K562 (cell line): ENCODE results near the gene GOLPH3L. TPM values are rescaled to one million over a fixed set of nuclear protein-coding genes. Genes with fewer than 3 reads are reported as not detected.

Experiments
- ADNP ChIP-seq: fragments of 200-800 bp; sonication (Bioruptor generic); IDR thresholded peaks from 2 replicates; pipeline ENCODE4 v1.6.1; 2016; ENCODE audit warnings: missing genetic modification characterization, missing compliant biosample characterization
- BRCA1 ChIP-seq, 2 experiments: fragments of 450-650 bp in 1 of 2; sonication (generic) in 1 of 2; formaldehyde crosslinking in 1 of 2; IDR thresholded peaks; 2 replicates each; pipeline versions ENCODE4 v1.5.0 to v1.6.1; 2017 to 2020; ENCODE audit warnings: mild to moderate bottlenecking in 1 of 2, missing genetic modification reagents in 1 of 2
- C11orf30 ChIP-seq: fragments of 450-650 bp; IDR thresholded peaks from 2 replicates; pipeline ENCODE4 v1.6.1; 2016; ENCODE audit warnings: low read depth, mild to moderate bottlenecking
- E2F3 ChIP-seq: fragments of 250-450 bp; sonication (Bioruptor Pico); IDR thresholded peaks from 2 replicates; pipeline ENCODE4 v1.4.0; 2020; ENCODE audit warnings: mild to moderate bottlenecking
- ILK ChIP-seq: fragments of 450-650 bp; IDR thresholded peaks from 2 replicates; pipeline ENCODE4 v1.6.1; 2016; ENCODE audit warnings: missing genetic modification characterization, low read depth, mild to moderate bottlenecking, missing compliant biosample characterization, moderate library complexity, borderline replicate concordance
- MEIS2 ChIP-seq: fragments of 450-650 bp; IDR thresholded peaks from 2 replicates; pipeline ENCODE4 v1.6.1; 2014; ENCODE audit warnings: mild to moderate bottlenecking; ENCODE audit not compliant: partially characterized antibody
- NCOA6 ChIP-seq: fragments of 450-650 bp; IDR thresholded peaks from 2 replicates; pipeline ENCODE4 v1.6.1; 2017; ENCODE audit warnings: mild to moderate bottlenecking
- PCBP1 ChIP-seq: fragments of 200-400 bp; formaldehyde crosslinking; IDR thresholded peaks from 2 replicates; pipeline ENCODE4 v1.6.1; 2018; ENCODE audit warnings: mild to moderate bottlenecking, low read depth, low read length; ENCODE audit not compliant: poor library complexity, severe bottlenecking
- POLR3A ChIP-seq: IDR thresholded peaks from 2 replicates; pipeline ENCODE4 v1.6.1; 2011; ENCODE audit warnings: borderline replicate concordance, mild to moderate bottlenecking, moderate library complexity; ENCODE audit not compliant: insufficient read length, insufficient read depth; ENCODE audit errors: extremely low read depth
- SP2 ChIP-seq: IDR thresholded peaks from 2 replicates; pipeline ENCODE4 v1.6.1; 2011; ENCODE audit warnings: mild to moderate bottlenecking, low read depth, low read length, moderate library complexity; ENCODE audit not compliant: poor library complexity, severe bottlenecking; ENCODE audit errors: extremely low read depth
- TBL1XR1 ChIP-seq, 2 experiments: IDR thresholded peaks; 2 replicates each; pipeline ENCODE4 v1.6.1; 2012; ENCODE audit warnings: improper control_type of control experiment in 2 of 2, low read length in 2 of 2, mild to moderate bottlenecking in 1 of 2
- ZFP1 ChIP-seq: fragments of 450-650 bp; formaldehyde crosslinking; IDR thresholded peaks from 2 replicates; pipeline ENCODE4 v1.4.0; 2020; ENCODE audit warnings: mild to moderate bottlenecking, mixed read lengths
- ZNF347 ChIP-seq: fragments of 450-650 bp; formaldehyde crosslinking; IDR thresholded peaks from 2 replicates; pipeline ENCODE4 v1.4.0; 2020; ENCODE audit warnings: low read depth, mild to moderate bottlenecking, moderate library complexity
- ZNF644 ChIP-seq: fragments of 200-800 bp; sonication (Bioruptor generic); IDR thresholded peaks from 2 replicates; pipeline ENCODE4 v1.6.1; 2016; ENCODE audit warnings: low read depth, missing genetic modification characterization, missing compliant biosample characterization
- polyA plus RNA-seq, 8 experiments: library from polyadenylated mRNA; depleted of rRNA in 4 of 8; stranded (reverse) in 5 of 8; unstranded in 3 of 8; fragments of >200 nt; fragmentation: Nextera tagmentation in 2 of 8; fragmentation: Illumina TruSeq in 1 of 8; extraction: Ambion mirVana in 2 of 8; extraction: Trizol in 1 of 8; gene quantifications; 2 replicates each; pipeline versions ENCODE4 v1.2.1 to v1.2.3, GENCODE V29; 2011 to 2014; ENCODE audit warnings: inconsistent platforms in 1 of 8, missing spikeins in 1 of 8
- total RNA-seq, 7 experiments: library from RNA; depleted of rRNA in 6 of 7; stranded (reverse); fragments of >200 nt in 6 of 7; fragmentation: Illumina TruSeq in 2 of 7; extraction: Trizol in 2 of 7; gene quantifications; 2 replicates each; pipeline versions ENCODE4 v1.2.1 to v1.2.3, GENCODE V29; 2011 to 2021; ENCODE audit warnings: low replicate concordance in 1 of 7
- TF ChIP-seq, protein P1 (sequence below), 3 experiments: IDR thresholded peaks in 2 of 3; conservative IDR thresholded peaks in 1 of 3; 2 replicates each; pipeline ENCODE4 v1.5.1; 2011 to 2012; ENCODE audit warnings: low read length in 3 of 3, mild to moderate bottlenecking in 3 of 3, control low read depth in 2 of 3, improper control_type of control experiment in 1 of 3, inconsistent platforms in 1 of 3, low read depth in 1 of 3, mixed read lengths in 1 of 3, moderate library complexity in 1 of 3; ENCODE audit not compliant: insufficient read depth in 2 of 3
- TF ChIP-seq, protein P2 (sequence below): fragments of 450-650 bp; IDR thresholded peaks from 2 replicates; pipeline ENCODE4 v1.6.1; 2017; ENCODE audit warnings: antibody characterized with exemption
- TF ChIP-seq, protein P3 (sequence below): sonication (generic); formaldehyde crosslinking; IDR thresholded peaks from 2 replicates; pipeline ENCODE4 v1.8.0; 2022; ENCODE audit warnings: mild to moderate bottlenecking, missing genetic modification reagents
- TF ChIP-seq, protein P4 (sequence below): fragments of 450-650 bp; formaldehyde crosslinking; IDR thresholded peaks from 2 replicates; pipeline ENCODE4 v1.4.0; 2020; ENCODE audit warnings: mild to moderate bottlenecking, moderate library complexity

GOLPH3L gene
- total and polyA plus RNA-seq, 9 of the 15 experiments (the other 6 are each of a cell fraction or from before 2014, with no cell fraction given), result 8.1 to 42.1 (median 21.6) TPM

DNA sequence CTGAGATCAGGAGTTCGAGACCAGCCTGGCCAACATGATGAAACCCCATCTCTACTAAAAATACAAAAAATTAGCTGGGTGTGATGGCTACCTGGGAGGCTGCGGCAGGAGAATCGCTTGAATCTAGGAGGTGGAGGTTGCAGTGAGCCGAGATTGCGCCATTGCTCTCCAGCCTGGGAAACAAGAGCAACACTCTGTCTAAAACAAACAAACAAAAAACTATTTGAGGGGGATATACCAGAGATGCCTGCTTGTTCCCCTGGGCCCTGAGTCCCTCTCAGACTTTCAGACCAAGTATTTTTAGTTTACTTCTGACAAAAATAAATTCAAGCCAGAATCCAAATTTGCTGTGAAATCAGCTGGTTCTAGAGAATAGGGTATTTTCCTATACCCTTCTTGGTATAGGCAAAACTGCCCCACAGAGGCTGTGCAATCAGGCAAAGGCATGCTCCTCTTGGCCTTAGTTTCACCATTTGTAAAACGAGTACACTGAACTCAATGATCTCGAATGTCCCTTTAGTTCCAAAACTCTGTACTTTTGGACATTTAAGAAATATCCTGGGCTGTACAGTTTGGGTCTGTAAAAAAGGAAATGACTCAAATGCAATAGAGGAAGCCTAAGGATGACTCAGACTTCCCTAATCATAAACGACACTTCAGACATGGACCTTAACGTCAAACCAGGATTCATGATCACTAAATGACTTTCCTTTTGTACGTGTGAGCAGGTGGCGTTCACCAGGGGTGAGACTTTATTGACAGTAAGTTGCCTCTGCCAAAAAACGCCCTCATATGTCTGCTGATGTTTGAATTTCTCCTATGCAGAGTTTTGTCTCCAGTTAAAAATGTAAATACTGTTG is 83.7 kb downstream of the GOLPH3L start (continued):
- no peak for TF ChIP-seq ADNP
- TF ChIP-seq ZNF644 (tag), result peak; percentile 81
- TF ChIP-seq NCOA6, result no peak
- no peak for TF ChIP-seq E2F3
- TF ChIP-seq, protein P1, sequence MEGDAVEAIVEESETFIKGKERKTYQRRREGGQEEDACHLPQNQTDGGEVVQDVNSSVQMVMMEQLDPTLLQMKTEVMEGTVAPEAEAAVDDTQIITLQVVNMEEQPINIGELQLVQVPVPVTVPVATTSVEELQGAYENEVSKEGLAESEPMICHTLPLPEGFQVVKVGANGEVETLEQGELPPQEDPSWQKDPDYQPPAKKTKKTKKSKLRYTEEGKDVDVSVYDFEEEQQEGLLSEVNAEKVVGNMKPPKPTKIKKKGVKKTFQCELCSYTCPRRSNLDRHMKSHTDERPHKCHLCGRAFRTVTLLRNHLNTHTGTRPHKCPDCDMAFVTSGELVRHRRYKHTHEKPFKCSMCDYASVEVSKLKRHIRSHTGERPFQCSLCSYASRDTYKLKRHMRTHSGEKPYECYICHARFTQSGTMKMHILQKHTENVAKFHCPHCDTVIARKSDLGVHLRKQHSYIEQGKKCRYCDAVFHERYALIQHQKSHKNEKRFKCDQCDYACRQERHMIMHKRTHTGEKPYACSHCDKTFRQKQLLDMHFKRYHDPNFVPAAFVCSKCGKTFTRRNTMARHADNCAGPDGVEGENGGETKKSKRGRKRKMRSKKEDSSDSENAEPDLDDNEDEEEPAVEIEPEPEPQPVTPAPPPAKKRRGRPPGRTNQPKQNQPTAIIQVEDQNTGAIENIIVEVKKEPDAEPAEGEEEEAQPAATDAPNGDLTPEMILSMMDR (IDR thresholded peaks at IDR 0.05 in 2 of 3, conservative IDR thresholded peaks at IDR 0.05 in 1 of 3; ENCODE audit: insufficient read depth in 2 of 3, low read depth in 1 of 3, low read length in 3 of 3), result no peak
- TF ChIP-seq SP2, result no peak
- TF ChIP-seq, protein P2, sequence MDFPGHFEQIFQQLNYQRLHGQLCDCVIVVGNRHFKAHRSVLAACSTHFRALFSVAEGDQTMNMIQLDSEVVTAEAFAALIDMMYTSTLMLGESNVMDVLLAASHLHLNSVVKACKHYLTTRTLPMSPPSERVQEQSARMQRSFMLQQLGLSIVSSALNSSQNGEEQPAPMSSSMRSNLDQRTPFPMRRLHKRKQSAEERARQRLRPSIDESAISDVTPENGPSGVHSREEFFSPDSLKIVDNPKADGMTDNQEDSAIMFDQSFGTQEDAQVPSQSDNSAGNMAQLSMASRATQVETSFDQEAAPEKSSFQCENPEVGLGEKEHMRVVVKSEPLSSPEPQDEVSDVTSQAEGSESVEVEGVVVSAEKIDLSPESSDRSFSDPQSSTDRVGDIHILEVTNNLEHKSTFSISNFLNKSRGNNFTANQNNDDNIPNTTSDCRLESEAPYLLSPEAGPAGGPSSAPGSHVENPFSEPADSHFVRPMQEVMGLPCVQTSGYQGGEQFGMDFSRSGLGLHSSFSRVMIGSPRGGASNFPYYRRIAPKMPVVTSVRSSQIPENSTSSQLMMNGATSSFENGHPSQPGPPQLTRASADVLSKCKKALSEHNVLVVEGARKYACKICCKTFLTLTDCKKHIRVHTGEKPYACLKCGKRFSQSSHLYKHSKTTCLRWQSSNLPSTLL, result no peak
- TF ChIP-seq, protein P3, sequence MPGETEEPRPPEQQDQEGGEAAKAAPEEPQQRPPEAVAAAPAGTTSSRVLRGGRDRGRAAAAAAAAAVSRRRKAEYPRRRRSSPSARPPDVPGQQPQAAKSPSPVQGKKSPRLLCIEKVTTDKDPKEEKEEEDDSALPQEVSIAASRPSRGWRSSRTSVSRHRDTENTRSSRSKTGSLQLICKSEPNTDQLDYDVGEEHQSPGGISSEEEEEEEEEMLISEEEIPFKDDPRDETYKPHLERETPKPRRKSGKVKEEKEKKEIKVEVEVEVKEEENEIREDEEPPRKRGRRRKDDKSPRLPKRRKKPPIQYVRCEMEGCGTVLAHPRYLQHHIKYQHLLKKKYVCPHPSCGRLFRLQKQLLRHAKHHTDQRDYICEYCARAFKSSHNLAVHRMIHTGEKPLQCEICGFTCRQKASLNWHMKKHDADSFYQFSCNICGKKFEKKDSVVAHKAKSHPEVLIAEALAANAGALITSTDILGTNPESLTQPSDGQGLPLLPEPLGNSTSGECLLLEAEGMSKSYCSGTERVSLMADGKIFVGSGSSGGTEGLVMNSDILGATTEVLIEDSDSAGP (CRISPR knock-in tag), result no peak
- no peak for TF ChIP-seq ZFP1 (CRISPR knock-in tag)
- peak; percentile 96 for TF ChIP-seq MEIS2
- TF ChIP-seq ILK (tag), result no peak
- peak in 1 of 2 experiments; percentile 62; a peak in 1 of 4 replicates for TF ChIP-seq TBL1XR1 (IDR thresholded peaks at IDR 0.05; ENCODE audit: low read length in 2 of 2)
- TF ChIP-seq, protein P4, sequence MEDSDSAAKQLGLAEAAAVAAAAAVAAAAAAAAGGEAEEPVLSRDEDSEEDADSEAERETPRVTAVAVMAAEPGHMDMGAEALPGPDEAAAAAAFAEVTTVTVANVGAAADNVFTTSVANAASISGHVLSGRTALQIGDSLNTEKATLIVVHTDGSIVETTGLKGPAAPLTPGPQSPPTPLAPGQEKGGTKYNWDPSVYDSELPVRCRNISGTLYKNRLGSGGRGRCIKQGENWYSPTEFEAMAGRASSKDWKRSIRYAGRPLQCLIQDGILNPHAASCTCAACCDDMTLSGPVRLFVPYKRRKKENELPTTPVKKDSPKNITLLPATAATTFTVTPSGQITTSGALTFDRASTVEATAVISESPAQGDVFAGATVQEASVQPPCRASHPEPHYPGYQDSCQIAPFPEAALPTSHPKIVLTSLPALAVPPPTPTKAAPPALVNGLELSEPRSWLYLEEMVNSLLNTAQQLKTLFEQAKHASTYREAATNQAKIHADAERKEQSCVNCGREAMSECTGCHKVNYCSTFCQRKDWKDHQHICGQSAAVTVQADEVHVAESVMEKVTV, result peak; percentile 41; the same call in 1 of the 2 replicates
- TF ChIP-seq ZNF347 (CRISPR knock-in tag), result no peak
- TF ChIP-seq PCBP1, result no peak
- no peak for TF ChIP-seq BRCA1 (IDR thresholded peaks at IDR 0.05)
- no peak for TF ChIP-seq BRCA1 (CRISPR knock-in tag; IDR thresholded peaks at IDR 0.05)
- no peak for TF ChIP-seq POLR3A
- TF ChIP-seq C11orf30, result peak; percentile 81
